Activated naive CD4-positive, alpha-beta T cell treated with anti-CD3 and anti-CD28 coated beads, Interleukin-2, amount 50 U/mL, for 24 hours (primary cell): Measurements from ENCODE around the gene TREML2.

ENCODE experiments used
- H3K27ac Mint-ChIP-seq: one replicate; pipeline ENCODE4 v1.8.0; 2021; ENCODE audit warnings: mild to moderate bottlenecking, mixed read lengths
- H3K27me3 Mint-ChIP-seq: one replicate; pipeline ENCODE4 v1.8.0; 2021; ENCODE audit warnings: mixed read lengths
- H3K36me3 Mint-ChIP-seq: one replicate; pipeline ENCODE4 v1.8.0; 2021; ENCODE audit warnings: mixed read lengths
- H3K4me1 Mint-ChIP-seq: one replicate; pipeline ENCODE4 v1.8.0; 2021; ENCODE audit warnings: mixed read lengths
- H3K4me3 Mint-ChIP-seq: one replicate; pipeline ENCODE4 v1.8.0; 2021; ENCODE audit warnings: mild to moderate bottlenecking, mixed read lengths
- H3K9me3 Mint-ChIP-seq: one replicate; pipeline ENCODE4 v1.8.0; 2021; ENCODE audit warnings: mixed read lengths

The TREML2 gene

DNA sequence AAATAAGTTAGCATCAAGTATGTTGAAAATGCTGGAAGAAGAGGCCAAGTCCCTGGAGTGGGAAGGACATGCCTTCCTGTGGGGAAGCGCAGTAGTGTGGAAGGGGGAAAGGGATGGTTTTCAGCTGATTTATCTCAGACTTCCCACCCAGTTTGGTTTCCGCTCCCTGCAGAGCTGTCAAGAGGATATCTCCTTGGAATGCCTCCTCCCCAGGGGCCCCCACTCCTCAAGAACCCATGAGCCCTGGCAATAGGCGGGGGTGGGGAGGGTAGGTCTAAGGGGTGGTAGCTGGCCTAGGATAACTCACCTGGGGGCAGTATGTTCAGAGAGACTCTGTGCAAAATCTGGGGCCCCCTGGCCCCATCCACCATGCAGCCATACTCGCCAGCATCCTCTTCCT, 47.5 kb downstream of the TREML2 start:
- Mint-ChIP-seq H3K4me1 (peaks cover 16% of the 10 kb centered on the region), H3K9me3 (no peaks in the 10 kb centered on the region), H3K36me3 (peaks cover 2% of the 10 kb centered on the region), H3K27ac (no peak overlapping the region), H3K4me3 (no peak overlapping the region), H3K27me3 (no peaks in the 10 kb centered on the region)

DNA sequence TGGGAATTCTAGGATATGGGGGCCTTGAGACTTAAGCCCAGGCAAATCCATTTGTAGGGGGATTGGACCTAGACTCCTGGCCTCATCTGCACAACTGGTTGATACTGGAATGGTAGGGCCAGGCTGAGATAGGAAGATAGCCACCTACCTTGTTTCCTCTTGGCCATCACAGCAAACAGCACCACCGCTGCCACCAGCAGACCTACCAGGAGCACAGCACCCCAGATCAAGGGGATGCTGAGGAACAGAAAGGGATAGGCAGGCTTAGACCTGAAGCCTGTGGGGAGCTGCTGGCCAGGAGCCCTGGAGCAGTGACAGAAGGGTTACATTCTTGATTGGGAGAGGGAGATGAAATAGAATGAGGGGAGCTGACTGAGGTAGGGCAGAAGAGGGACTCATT, 50.3 kb downstream of the TREML2 start:
- H3K9me3 Mint-ChIP-seq = peaks cover under 1% of the 10 kb centered on the region
- no peak overlapping the region for H3K4me3 Mint-ChIP-seq
- no peaks in the 10 kb centered on the region for H3K27me3 Mint-ChIP-seq
- H3K36me3 Mint-ChIP-seq = peaks cover 2% of the 10 kb centered on the region
- peaks cover 28% of the 10 kb centered on the region for H3K4me1 Mint-ChIP-seq
- H3K27ac Mint-ChIP-seq = peak overlapping the region; percentile 5

DNA sequence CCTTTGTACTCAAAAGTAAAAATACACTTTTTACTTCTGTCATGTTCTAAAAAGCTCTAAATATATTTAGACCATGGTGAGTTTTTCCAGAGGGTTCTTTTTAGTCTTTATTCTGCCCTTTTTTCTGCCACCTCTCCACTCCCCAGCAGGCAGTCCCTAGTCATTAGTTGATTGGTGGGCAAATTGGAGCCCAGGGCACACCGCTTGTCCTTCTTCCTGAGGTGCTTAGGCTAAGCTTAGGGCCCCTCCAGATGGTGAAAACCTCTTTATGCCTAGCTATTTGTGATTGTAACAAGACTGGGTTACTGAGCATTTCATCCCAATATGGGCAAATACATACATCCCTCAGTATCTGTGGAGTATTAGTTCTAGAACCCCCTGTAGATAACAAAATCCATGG, 53.0 kb downstream of the TREML2 start:
- Mint-ChIP-seq H3K4me1 (peaks cover 23% of the 10 kb centered on the region), H3K9me3 (peaks cover 7% of the 10 kb centered on the region), H3K36me3 (peaks cover 8% of the 10 kb centered on the region), H3K27ac (peak overlapping the region; percentile 5), H3K4me3 (no peak overlapping the region), H3K27me3 (no peaks in the 10 kb centered on the region)
